GM18868 (cell line): ENCODE results near the gene CFAP221.
"Not testable (repeated sequence)": the region's sequence is repeated elsewhere in the genome, so short reads cannot be mapped to it uniquely, and the experiment has no call there.

Experiments used
- ATAC-seq: cut with Tn5 transposase; IDR thresholded peaks from one replicate; pipeline ENCODE4 v1.9.1; 2021; ENCODE audit warnings: mild to moderate bottlenecking, moderate library complexity; ENCODE audit not compliant: unreplicated experiment

Gene CFAP221

DNA sequence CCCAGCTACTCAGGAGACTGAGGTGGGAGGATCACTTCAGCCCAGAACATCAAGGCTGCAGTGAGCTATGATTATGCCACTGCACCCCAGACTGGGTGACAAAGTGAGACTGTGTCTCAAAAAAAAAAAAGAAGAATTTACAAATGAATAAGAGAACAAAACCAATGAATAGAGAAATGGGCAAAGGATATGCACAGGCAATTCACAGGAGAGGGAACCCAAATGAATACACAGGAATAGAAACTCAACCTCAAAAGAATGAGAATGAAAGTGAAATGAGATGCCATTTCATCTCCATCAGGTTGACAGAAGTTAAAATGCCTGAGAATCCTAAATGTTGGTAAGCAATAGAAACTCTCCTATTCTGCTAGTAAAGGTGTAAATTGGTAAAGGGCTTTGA lies 40.2 kb downstream of the CFAP221 start:
- ATAC-seq = no peak

DNA sequence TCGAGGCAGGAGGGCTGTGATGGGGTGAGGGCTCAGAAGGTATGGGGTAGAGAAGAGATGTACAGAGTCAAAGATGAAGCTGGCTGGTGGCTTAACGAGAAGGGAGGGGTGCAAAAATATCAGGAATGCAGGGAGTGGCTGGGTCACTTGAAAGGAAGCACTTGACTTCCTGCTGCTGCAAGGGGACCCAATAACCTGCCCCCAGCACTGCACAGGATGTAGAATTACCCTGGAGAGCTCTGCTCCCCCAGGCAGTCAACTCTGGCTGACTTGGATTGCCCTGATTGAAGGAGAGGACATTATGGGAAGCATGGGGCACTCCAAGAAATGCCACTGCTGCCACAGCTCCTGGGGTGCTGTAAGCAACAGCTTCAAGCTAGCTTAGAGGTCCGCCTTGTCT lies 41.8 kb downstream of the CFAP221 start:
- ATAC-seq = no peak

DNA sequence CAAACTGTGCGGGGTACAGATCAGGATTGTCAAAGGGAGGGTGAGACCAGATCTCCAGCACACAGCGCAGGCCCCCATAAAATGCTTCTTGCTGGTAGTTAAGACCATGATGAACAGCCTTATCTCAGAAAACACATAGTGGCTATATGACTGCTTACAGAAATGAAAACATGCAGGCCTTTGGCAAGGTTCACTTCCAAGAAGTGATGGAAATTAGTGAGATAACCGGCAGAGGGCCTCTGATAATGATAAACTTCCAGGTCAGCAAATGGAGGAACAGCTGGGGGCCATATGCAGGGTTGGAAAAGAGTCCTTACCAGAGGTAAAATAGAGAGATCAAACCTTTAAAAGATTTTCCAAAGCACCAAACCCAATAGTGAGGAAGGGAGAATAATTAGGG lies 46.6 kb downstream of the CFAP221 start:
- ATAC-seq = no peak

DNA sequence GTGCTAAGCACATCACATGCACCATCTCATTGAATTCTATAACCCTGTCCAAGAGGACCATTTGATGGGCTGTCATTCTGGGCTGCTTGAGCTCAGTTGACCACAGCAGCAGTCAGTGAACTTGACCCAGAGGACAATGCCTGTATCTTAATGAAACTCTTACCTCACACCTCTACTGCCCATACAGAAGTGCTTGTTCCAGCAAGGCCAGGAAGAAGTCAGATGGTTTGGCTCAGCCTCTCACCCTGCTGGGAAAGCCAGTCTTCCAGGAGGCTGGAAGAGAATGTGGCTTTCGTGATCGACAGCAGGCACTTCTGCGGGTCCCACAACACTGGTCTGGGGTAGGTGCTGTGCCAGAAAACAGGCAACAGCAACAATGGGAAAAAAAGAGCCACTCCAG lies 47.3 kb downstream of the CFAP221 start:
- ATAC-seq = no peak

DNA sequence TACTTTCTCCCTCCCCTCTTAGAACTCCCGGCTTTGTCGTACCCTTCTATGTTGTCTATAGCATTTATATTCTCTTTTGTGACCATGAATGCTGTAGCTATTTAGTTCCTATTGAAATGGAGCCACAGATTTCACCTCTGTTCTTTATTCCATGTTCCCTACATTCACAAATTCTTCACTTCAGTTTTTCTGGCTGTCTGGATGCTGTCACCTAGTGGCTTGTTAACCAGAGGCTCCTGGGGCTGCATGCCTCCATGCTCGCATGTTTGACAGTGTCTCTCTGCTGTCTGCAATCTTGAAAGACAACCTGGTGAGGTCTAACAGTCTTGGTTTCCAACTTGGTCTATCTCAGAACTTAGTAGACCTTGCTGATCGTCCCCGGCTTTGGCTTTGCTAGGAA lies 48.2 kb downstream of the CFAP221 start:
- no peak for ATAC-seq

DNA sequence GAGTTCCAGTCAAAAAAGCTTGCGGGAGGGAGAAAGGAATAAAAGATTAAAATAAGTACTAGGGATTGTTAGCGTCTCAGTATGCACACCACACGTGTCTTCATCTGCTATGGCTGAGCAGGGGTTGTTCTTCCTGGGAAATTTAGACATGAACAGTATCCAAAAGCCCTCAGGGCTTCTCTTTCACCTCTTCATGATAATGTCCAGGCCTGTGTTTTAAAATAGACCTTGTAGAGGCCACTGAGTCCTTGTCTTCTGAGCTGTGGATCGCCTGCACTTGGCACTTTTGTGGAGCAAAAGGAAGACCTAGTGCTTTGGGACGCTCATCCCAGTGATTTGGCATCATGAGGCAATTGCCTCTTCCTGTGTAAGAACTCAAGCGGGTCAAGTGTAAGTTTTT lies 52.4 kb downstream of the CFAP221 start:
- no peak for ATAC-seq

DNA sequence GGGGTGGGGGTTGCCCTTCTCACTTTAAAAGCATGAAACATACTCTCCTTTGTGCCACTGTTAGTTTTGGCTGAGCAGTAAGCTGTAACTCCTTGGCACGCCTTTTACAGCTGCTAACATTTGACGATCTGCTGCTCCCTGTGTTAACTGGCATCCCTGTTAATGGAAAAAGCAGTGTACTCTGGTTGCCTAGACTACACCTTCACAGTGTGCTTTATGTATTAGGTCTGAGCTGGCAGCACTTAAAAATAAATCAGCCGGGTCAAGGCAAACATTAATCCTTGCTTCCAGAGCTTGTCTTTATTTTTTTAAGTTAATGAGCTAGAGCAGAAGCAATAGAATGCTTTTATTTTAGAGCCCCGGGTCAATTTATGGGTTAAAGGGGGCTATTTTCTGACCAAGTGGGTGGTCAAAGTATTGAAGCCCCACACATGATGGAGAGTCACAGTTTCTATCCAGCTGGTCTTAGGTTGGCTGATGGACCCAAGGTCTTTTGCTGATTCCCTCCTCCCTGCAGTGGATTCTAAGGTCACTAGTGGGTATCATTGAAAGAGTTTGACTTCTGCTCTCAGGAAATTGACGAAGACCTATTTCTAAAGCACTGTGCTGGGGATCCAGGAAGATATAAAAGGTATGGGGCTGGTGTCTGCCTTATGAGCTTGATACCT lies 54.5 kb downstream of the CFAP221 start:
- ATAC-seq = no peak

DNA sequence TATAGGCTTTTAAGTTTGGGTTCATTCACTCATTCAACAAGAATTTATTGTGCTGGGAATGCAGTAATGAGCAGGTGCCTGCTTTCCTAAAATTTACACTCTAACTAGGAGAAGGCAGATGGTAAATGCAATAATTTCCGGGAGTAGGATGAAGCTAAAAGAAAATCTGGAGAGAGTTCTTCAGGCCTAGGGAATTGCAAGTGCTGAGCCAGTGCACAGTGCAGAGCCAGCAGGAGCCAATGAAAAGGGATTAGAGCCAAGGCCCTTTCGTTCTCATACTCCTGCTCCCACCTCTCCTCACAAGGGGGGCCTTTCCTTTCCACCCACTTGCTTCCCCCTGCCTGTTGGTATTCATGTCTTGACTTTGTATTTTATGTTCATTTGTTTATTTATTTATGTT lies 55.1 kb downstream of the CFAP221 start:
- no peak for ATAC-seq

DNA sequence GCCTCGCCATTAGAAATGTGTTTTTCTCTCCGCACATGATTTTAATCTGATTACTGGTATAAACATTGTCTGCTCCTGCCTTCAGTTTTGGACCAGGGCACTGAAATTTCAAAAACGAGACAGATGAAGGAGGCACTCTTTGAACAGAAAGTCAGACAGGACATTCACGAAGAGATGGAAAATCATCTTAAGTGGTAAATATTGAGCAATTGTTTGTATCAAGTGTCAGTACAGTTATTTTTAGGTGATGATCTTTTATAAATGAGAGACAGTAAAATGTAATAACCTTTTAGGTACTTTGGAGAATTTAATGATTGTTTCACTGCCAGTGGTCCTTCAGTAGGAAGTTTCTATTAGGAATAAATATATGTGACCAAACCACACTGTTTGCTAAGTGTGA lies 60.8 kb downstream of the CFAP221 start:
- no peak for ATAC-seq

DNA sequence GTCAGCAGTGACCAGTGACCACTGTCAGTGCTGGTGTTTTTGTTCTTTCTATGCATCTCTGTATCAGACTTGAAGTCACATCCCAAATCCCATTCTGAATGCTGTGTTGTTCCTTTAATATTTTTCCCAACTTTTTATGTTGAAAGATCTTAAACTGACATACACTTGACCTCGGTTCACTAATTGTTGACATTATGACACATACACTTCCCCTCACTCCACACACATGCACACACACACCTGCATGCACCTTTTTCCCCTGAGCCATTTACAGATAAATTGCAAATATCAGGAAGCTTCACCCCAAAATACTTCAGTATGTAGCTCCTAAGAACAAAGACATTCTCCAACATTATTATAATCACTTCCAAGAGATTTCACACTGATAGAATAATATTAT lies 62.4 kb downstream of the CFAP221 start:
- no peak for ATAC-seq

DNA sequence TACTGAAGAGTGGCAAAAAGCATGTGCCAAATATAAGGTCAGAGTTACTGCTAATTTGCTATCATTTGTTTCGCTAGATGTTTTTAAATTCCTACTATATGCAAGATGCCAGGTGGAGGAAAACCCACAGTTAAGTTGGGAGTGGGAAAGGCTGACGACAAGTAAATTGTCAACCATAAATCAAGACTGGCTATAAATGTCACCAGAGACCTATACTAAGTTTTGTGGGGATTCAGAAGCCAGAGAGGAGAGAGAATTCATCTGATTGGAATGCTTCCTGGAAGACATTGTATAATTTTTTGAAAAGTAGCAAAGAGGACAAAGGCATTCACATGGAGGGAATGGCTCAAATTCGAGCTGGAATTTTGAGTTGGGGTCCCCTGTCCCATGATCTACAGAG lies 64.3 kb downstream of the CFAP221 start:
- no peak for ATAC-seq

DNA sequence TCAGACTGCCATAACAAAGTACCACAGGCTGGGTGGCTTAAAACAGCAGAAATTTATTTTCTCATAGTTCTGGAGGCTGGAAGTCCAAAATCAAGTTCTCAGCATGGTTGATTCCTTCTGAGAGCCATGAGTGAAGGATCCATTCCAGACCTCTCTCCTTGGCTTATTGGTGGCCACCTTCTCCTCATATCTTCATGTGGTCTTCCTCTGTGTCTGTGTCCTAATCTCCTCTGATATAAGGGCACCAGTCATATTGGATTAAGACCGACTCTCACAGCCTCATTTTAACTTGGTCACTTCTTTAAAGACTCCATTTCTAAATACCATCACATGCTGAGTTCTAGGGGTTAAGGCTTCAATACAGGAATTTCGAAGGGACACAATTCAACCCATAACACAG lies 65.1 kb downstream of the CFAP221 start:
- ATAC-seq = no peak

DNA sequence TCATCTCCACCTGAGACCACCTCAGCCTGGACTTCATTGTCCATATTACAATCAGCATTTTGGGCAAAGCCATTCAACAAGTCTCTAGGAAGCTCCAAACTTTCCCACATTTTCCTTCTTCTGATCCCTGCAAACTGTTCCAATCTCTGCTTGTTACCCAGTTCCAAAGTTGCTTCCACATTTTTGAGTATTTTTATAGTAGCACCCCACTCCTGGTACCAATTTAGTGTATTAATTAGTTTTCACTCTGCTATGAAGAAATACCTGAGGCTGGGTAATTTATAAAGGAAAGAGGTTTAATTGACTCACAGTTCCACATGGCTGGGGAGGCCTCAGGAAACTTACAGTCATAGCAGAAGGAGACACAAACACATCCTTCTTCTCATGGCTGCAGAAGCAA lies 69.9 kb downstream of the CFAP221 start:
- ATAC-seq = not testable (repeated sequence)

DNA sequence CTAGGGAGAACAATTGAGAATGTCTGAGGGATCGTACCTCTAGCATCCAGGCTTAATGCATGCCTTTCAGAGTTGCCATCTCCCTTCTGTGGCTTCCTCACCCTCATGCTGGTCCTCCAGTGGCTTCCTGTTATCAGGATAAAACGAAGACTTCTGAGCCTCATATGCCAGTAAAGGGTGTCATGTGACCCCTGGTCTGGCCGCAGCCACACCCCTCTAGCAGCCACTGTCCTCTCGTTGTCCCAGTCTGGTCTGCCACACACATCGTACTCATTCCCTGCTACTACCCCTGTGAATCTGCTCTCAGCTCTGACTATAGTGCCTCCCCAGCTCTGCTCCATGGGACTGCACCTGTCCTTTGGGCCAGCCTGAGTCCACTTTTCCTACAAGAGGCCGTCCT lies 72.2 kb downstream of the CFAP221 start:
- no peak for ATAC-seq

DNA sequence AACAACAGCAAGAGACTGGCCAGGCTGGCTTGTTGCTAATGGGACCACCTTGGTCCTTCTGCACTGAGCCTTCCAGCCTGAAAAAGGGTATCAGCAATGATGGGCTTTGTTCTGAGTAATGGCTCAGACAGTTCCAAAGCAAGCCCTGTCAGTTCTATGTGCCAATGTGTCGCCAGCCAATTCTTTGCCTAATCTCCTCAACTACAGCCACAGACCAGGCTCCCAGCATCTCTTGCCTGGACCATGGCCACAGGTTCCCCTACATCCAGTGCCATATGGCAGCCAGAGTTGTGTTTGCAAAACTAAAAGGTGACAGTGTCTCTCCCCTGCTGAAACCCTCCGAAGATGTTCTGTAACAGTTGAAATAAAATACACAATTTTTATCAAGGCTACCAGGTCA lies 73.2 kb downstream of the CFAP221 start:
- no peak for ATAC-seq

DNA sequence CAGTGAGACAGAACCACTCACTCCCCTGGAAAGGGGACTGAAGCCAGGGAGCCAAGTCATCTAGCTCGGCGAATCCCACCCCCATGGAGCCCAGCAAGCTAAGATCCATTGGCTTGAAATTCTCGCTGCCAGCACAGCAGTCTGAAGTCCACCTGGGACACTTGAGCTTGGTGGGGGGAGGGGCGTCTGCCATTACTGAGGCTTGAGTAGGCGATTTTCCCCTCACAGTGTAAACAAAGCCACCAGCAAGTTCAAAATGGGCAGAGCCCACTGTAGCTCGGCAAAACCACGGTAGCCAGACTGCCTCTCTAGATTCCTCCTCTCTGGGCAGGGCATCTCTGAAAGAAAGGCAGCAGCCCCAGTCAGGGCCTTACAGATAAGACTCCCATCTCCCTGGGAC lies 74.5 kb downstream of the CFAP221 start:
- ATAC-seq = not testable (repeated sequence)

DNA sequence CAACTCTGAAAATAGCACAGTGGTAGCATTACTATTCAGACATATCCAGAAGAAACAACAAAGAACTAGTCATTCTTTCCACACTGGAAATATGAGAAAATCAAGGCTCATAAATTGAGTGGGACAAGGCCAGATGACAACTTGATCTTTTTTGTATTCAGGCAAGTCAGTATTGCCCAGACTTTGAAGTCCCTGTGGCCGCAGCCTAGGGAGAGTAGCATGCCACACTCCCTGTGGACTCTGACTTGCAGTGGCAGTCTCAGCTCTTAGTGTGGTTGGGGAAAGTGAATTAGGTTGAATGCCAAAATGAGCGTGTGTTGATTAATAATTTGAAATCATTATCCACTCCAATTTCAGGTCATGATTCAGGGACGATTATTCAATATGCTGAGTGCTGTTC lies 81.0 kb downstream of the CFAP221 start:
- no peak for ATAC-seq

DNA sequence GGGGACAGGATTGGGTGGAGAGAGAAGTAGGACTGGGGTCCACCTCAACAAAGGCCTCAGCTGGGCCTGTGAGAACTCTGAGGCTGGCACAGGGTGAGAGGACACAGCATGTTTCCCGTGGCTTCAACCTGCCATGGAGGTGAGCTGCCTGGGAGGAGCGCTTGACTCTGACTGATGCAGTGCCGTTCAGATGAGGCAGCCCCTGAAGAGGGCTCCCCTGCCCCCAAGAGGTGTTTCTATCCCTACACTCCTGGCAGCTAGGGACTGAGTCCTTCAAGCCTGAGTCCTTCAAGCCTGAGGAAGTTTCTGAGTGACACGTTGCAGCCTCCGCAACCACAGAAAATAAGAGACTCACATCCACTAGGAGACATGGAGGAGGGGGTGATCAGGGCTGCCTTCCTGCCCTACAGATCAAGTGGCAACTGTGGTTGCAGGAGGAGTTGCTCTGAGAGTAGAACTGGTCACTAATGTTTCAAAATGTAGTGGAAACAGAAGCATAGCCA lies 85.1 kb downstream of the CFAP221 start:
- ATAC-seq = no peak

DNA sequence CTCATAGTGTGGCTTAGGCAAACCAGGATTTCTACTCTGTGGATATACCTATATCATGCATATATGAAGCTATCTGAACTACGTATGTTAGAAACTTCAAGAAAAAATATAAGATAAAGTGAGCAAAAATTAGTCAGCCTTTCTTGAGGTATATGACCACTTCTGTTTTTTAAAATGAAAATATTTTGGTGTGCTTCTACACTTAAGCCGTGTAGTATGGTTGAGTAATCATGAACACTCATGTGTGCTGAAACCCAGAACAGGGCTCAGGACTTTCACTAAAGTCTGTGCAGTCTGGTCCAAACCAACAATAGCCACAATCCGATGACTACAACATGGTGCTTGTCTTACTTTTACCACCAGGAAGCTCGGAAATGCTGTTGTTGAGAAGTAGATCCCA lies 85.9 kb downstream of the CFAP221 start:
- peak; percentile 78 for ATAC-seq

DNA sequence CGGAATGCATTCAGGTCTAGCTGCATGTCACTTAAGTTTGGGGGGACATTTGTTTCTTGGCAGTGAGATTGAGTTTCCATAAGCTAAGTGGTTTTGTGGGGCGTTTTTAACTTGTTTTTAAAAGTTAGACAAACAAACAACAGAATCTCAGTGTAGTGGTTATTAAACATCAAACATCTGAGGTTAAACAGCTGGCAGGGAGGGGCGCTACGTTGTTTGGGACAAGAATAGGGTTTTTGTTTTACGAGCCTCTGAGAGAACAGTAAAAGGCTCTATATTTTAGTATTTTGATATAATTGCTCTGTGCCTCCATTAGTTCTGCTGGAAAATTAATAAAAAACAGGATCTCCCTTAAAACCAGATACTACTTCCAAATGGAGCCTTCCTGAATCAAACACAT lies 93.1 kb downstream of the CFAP221 start:
- ATAC-seq = no peak

DNA sequence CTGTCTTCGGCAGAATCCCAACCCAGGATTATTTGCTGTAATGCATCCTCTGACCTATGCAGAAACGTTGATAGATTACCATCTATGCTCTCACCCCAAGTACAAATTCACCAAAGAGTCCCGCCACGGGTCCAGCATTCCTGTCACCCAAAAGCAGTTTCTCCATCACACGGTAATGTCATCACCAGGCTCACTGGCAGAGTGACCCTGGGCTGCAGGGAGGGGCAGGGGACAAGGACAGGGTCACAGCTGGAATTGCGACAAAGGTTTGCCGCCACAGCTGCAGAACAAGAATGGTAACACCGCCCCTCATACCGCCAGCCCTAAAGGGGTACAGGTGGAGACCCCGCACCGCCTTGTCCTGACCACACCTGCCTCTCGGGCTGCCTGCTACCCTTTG lies 94.0 kb downstream of the CFAP221 start:
- ATAC-seq = no peak

DNA sequence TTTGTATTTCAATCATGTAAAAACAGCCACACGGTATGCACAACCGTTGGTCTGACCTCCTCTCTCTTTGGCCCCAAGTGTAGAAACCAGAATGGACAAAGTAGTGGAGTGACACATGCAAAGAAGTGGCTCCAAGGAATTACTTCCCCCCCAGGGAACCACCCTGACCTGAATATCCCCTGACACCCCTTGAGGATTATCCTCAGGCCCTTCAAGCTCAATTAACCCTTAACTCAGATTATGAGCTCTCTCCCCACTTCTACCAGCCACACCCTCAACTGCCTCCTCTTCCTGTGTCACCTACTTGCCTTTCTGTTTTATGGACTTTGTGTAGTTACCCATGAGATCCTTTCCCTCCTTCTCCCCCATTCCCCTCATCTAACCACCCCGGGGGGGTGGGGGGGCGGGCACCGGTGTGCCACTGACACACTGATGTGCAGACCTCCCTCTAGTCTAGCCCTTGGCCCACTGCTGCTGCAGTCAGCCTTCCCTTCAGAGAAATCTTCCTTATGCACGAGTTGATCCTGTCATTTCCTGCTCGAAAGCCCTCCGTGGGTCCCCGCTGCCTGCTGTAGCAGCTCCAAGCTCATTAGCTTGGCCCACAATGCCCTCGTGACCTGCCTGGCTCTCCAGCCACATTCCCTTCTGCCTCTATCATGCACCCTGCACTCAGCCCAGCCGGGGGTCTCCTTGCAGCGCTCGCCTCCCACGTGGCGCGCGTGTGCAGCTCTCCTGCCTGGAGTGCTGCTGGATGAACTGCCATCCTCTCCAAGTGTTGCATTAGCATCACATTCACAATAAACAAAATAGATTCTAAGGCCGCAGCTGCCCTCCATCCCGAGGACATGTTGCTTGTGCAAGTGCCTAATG lies 94.7 kb downstream of the CFAP221 start:
- ATAC-seq = no peak
